HCT116 (cell line): ENCODE data around the gene SMIM3.

ENCODE experiments used
- CTCF ChIP-seq, 3 experiments: fragments of 200-600 bp in 1 of 3; sonication (generic) in 1 of 3; IDR thresholded peaks in 2 of 3; conservative IDR thresholded peaks in 1 of 3; 2 replicates each; pipeline ENCODE4 v1.5.1; 2012 to 2017; ENCODE audit warnings: low read depth in 2 of 3, low read length in 2 of 3, antibody characterized with exemption in 1 of 3, borderline replicate concordance in 1 of 3, control low read depth in 1 of 3, mild to moderate bottlenecking in 1 of 3, mixed read lengths in 1 of 3, mixed run types in 1 of 3, moderate library complexity in 1 of 3; ENCODE audit not compliant: insufficient read depth in 1 of 3
- EGR1 ChIP-seq: IDR thresholded peaks from 2 replicates; pipeline ENCODE4 v1.6.1; 2012; ENCODE audit warnings: low read depth
- EZH2 ChIP-seq: fragments of 200-600 bp; sonication (generic); IDR thresholded peaks from 2 replicates; pipeline ENCODE4 v1.6.1; 2017; ENCODE audit warnings: antibody characterized with exemption, mixed run types
- FOSL1 ChIP-seq: IDR thresholded peaks from 2 replicates; pipeline ENCODE4 v1.6.1; 2012; ENCODE audit warnings: low read depth
- JUND ChIP-seq: IDR thresholded peaks from 2 replicates; pipeline ENCODE4 v1.6.1; 2012
- MAX ChIP-seq: IDR thresholded peaks from 2 replicates; pipeline ENCODE4 v1.6.1; 2012
- POLR2A ChIP-seq: IDR thresholded peaks from 2 replicates; pipeline ENCODE4 v1.7.0; 2011; ENCODE audit warnings: borderline replicate concordance; ENCODE audit not compliant: insufficient read depth, insufficient read length; ENCODE audit errors: extremely low read depth
- POLR2AphosphoS5 ChIP-seq: IDR thresholded peaks from 2 replicates; pipeline ENCODE4 v1.6.1; 2011; ENCODE audit warnings: mild to moderate bottlenecking, low read depth, low read length, moderate library complexity

- TF ChIP-seq FOSL1 (no peak), MAX (no peak), EZH2 (no peak), CTCF (IDR thresholded peaks at IDR 0.05 in 2 of 3, conservative IDR thresholded peaks at IDR 0.05 in 1 of 3; ENCODE audit: borderline replicate concordance in 1 of 3, insufficient read depth in 1 of 3, low read depth in 2 of 3, low read length in 2 of 3) (no peak), JUND (no peak), POLR2A (no peak), EGR1 (no peak), POLR2AphosphoS5 (no peak)
Observed at GRCh38 chr5:150729859-150730258, 48.7 kb upstream of the SMIM3 start.
